Adrenal gland (tissue), 12 donors: ENCODE measurements around the gene SDR39U1. TPM values are rescaled to one million over a fixed set of nuclear protein-coding genes. Genes with fewer than 3 reads are reported as not detected.
A peak's percentile ranks its signal among the peaks of the same experiment; 100 is the strongest.

Source experiments
- DNase-seq, 7 donors: peaks; one replicate each; pipeline ENCODE4 v3.0.0-alpha.2; 2019 to 2020
- H3K27ac ChIP-seq, 5 donors: fragments of 200-600 bp; sonication (generic) in 4 of 5; 1 replicate in 3 of 5; 2 replicates in 2 of 5; pipeline versions ENCODE4 v1.5.1 to v1.8.0; 2016 to 2020; ENCODE audit warnings: mild to moderate bottlenecking in 1 of 5
- H3K27me3 ChIP-seq: fragments of 200-600 bp; 2 replicates; pipeline ENCODE4 v1.8.0; 2021
- H3K36me3 ChIP-seq, 2 donors: fragments of 200-600 bp; replicated peaks in 1 of 2; 1 replicate in 1 of 2; 2 replicates in 1 of 2; pipeline versions ENCODE4 v1.5.1 to v1.8.0; 2018 to 2022
- H3K4me1 ChIP-seq, 2 donors: fragments of 200-600 bp; replicated peaks in 1 of 2; 1 replicate in 1 of 2; 2 replicates in 1 of 2; pipeline versions ENCODE4 v1.5.1 to v1.8.0; 2018 to 2021
- H3K4me3 ChIP-seq, 4 donors: fragments of 200-600 bp; sonication (generic) in 3 of 4; one replicate each; pipeline ENCODE4 v1.5.1; 2016 to 2018
- H3K9me3 ChIP-seq, 3 donors: fragments of 200-600 bp; sonication (generic) in 1 of 3; replicated peaks in 1 of 3; 1 replicate in 2 of 3; 2 replicates in 1 of 3; pipeline versions ENCODE4 v1.5.1 to v1.8.0; 2016 to 2021
- CTCF ChIP-seq, 6 experiments: fragments of 450-650 bp in 4 of 6; fragments of 200-600 bp in 2 of 6; sonication (generic) in 1 of 6; IDR thresholded peaks; 1 replicate in 5 of 6; 2 replicates in 1 of 6; pipeline versions ENCODE4 v1.5.1 to v1.8.0; 2016 to 2021; ENCODE audit warnings: antibody characterized with exemption in 6 of 6, mild to moderate bottlenecking in 2 of 6, moderate library complexity in 1 of 6
- POLR2A ChIP-seq, 2 donors: fragments of 450-650 bp; IDR thresholded peaks; one replicate each; pipeline ENCODE4 v1.6.1; 2017; ENCODE audit warnings: antibody characterized with exemption in 2 of 2, mild to moderate bottlenecking in 2 of 2, moderate library complexity in 1 of 2
- WGBS, 4 donors: extraction: QIAGEN DNeasy Blood & Tissue Kit in 2 of 4; methylation state at CpG; one replicate each; pipeline versions ENCODE4 v1.1.5 to v1.1.7; 2013 to 2017; 5-methylcytosine and 5-hydroxymethylcytosine counted together
- intact Hi-C, 2 donors: fragments of 100-400 bp; cut with DNase I; formaldehyde crosslinking; loops; one replicate each; pipeline versions ENCODE4 v1.14.1 to v1.15.0; 2022 to 2023
- polyA plus RNA-seq, 3 donors: library from polyadenylated mRNA; stranded (reverse); fragments of 200-250 nt in 2 of 3; fragments of 350-450 nt in 1 of 3; fragmentation: Illumina TruSeq in 1 of 3; extraction: RNeasy Lipid Tissue Mini Kit (QIAGEN cat#74804) in 1 of 3; gene quantifications; one replicate each; pipeline ENCODE4 v1.2.3, GENCODE V29; 2013 to 2014
- total RNA-seq, 9 donors: library from RNA; depleted of rRNA in 4 of 9; stranded (reverse); fragments of >200 nt in 4 of 9; fragments of 120-200 nt in 1 of 9; fragmentation: NEBNext Ultra II Directional in 1 of 9; extraction: Animal tissue kit (Norgen Biotek cat#: 25700) in 1 of 9; gene quantifications; one replicate each; pipeline versions ENCODE4 v1.1.0 to v1.2.4, GENCODE V29; 2013 to 2023
- donor health status: healthy with polysubstance abuse.
- donor health status: Bipolar disorder and iron deficiency.
- donor health status: DM: yes; HTN: yes; CAD: no.
- donor health status: DM: no; HTN: no; CAD: no.
- donor health status: DM: no; HTN: no; CAD: no.
- donor health status: DM: yes; HTN: yes; CAD: no.

The SDR39U1 gene
- total and polyA plus RNA-seq, 12 donors: 35.0 to 218 (median 77.5) TPM

- intact Hi-C loops: no loop called here
- no peaks in the 10 kb centered on the region for H3K36me3 ChIP-seq
- WGBS, 4 donors: 1 to 19% (median 6%) methylated on average over 5 to 56 of the region's 57 CpGs
- H3K9me3 ChIP-seq: no peaks in the 10 kb centered on the region
- H3K27me3 ChIP-seq: no peaks in the 10 kb centered on the region
- peak in 5 of 7 donors; percentile 35 to 53 (median 40) for DNase-seq
- peak within 1 kb of the TSS in 2 of 4 donors; percentile 41 to 88 for H3K4me3 ChIP-seq
- peak within 1 kb of the TSS in 3 of 5 donors; percentile 10 to 82 (median 56) for H3K27ac ChIP-seq
- TF ChIP-seq CTCF (IDR thresholded peaks at IDR 0.05) (no peak), POLR2A (IDR thresholded peaks at IDR 0.05) (no peak)
- peaks cover 8 to 34% of the 10 kb centered on the region in 2 donors for H3K4me1 ChIP-seq
Observed at GRCh38 chr14:24398653-24399446, 43.7 kb downstream of the SDR39U1 start, which contains the start of gene NYNRIN. Gene NYNRIN, plus strand, starts transcription at chr14:24399003. Its CDS starts 244 bp downstream, at chr14:24399247.

- Histone ChIP-seq H3K36me3 (no peaks in the 10 kb centered on the region), H3K4me1 (peaks cover 8 to 28% of the 10 kb centered on the region in 2 donors), H3K27ac (peak overlapping the region in 2 of 5 donors; percentile 56 to 82), H3K9me3 (no peaks in the 10 kb centered on the region), H3K4me3 (peak overlapping the region in 2 of 4 donors; percentile 41 to 88), H3K27me3 (no peaks in the 10 kb centered on the region)
- WGBS, 4 donors: 30 to 48% (median 37%) methylated on average over 5 to 7 of the region's 7 CpGs
- peak in 1 of 7 donors; percentile 26 for DNase-seq
- TF ChIP-seq CTCF (IDR thresholded peaks at IDR 0.05): no peak
- TF ChIP-seq POLR2A (IDR thresholded peaks at IDR 0.05): no peak
- intact Hi-C loops: no loop called here
Observed at GRCh38 chr14:24398293-24398652, 44.3 kb downstream of the SDR39U1 start.

GRCh38 chr14:24397639-24398292, 44.8 kb downstream of the SDR39U1 start:
- DNase-seq: peak in 1 of 7 donors; percentile 3
- 67 to 72% (median 71%) methylated on average over 3 to 6 of the region's 6 CpGs for WGBS, 4 donors

More at GRCh38 chr14:24397639-24398292, 44.8 kb downstream of the SDR39U1 start:
- Histone ChIP-seq H3K4me1 (peaks cover 8 to 23% of the 10 kb centered on the region in 2 donors), H3K9me3 (no peaks in the 10 kb centered on the region), H3K27ac (peak overlapping the region in 2 of 5 donors; percentile 56 to 82), H3K4me3 (no peak overlapping the region), H3K36me3 (no peaks in the 10 kb centered on the region), H3K27me3 (no peaks in the 10 kb centered on the region)
- TF ChIP-seq CTCF (IDR thresholded peaks at IDR 0.05) (no peak), POLR2A (IDR thresholded peaks at IDR 0.05) (no peak)
- intact Hi-C loops: no loop called here
